ENCODE data around the gene CACNA2D2.

Gene CACNA2D2

DNA sequence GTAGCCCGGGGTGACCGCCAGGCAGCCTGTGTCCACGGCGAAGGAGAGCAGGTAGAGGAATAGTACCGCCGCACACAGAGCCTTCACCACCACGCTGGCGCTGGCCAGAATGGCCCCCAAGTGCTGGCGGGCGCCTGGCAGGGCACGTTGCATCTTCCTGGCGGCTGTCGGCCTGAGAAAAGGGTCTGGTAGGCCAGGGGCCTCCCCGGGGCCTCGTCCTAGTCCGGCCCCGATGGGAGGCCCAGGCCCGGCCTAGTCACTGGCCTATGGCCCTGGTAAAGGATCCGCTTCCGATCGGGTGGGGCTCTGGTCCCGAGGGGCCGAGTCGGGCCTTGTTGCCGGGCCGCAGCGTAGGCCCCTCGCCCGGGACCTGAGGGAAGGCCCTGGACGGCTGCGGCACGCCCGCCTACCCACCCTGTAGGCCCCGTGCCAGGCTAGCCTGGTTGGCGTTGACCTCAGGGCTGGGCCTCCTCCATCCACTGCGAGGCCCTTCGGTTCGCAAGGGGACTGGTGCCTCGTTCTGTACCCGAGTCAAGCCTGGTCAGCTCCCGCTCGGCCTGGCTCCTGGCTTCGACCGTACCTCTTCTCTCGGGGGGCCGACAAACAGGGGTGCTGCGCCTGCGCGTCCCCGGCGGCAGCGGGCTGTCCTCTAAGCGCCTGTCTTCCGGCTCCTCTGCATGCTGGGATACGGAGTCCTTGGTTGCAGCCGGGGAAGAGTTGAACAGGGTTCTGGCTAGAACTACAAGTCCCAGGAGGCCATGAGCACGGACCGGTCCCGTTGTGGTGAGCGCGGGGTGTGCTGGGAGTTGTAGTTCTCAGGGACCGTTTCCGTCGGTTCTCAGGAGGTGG lies 144.3 kb downstream of the CACNA2D2 start, which contains the start of gene TMEM115 (continued):
- TF ChIP-seq GLIS1 (tag by site-specific recombination; IDR thresholded peaks at IDR 0.05): peak; percentile 34; the same call in 1 of the 2 replicates
- TF ChIP-seq ZFP41 (tag by site-specific recombination; IDR thresholded peaks at IDR 0.05; ENCODE audit: borderline replicate concordance): no peak
- TF ChIP-seq ZNF362 (tag by site-specific recombination; IDR thresholded peaks at IDR 0.05): no peak
- TF ChIP-seq ZNF837 (tag by site-specific recombination; IDR thresholded peaks at IDR 0.05): no peak
- no peak for TF ChIP-seq BCL11A (tag by site-specific recombination; IDR thresholded peaks at IDR 0.05; ENCODE audit: low read depth)
- TF ChIP-seq ZNF138 (tag by site-specific recombination; IDR thresholded peaks at IDR 0.05; ENCODE audit: borderline replicate concordance): no peak
- TF ChIP-seq ZNF223 (tag by site-specific recombination; IDR thresholded peaks at IDR 0.05): no peak
- TF ChIP-seq ZSCAN30 (tag by site-specific recombination; IDR thresholded peaks at IDR 0.05): peak; percentile 87
- TF ChIP-seq FEZF1 (tag by site-specific recombination; IDR thresholded peaks at IDR 0.05): no peak
- no peak for TF ChIP-seq ZNF132 (tag by site-specific recombination; IDR thresholded peaks at IDR 0.05; ENCODE audit: borderline replicate concordance)
- TF ChIP-seq ZBTB17 (tag by site-specific recombination; IDR thresholded peaks at IDR 0.05): peak; percentile 86
- TF ChIP-seq ZBTB6 (tag by site-specific recombination; IDR thresholded peaks at IDR 0.05): 0 out of 2 replicates have a peak, but pooled peaks have one; percentile 11
- TF ChIP-seq ZNF660 (tag by site-specific recombination; IDR thresholded peaks at IDR 0.05): no peak
- peak; percentile 32; the same call in 1 of the 2 replicates for TF ChIP-seq ZFHX2 (tag by site-specific recombination; conservative IDR thresholded peaks at IDR 0.05)
- TF ChIP-seq ZNF121 (tag by site-specific recombination; IDR thresholded peaks at IDR 0.05): no peak
- TF ChIP-seq, protein P1, sequence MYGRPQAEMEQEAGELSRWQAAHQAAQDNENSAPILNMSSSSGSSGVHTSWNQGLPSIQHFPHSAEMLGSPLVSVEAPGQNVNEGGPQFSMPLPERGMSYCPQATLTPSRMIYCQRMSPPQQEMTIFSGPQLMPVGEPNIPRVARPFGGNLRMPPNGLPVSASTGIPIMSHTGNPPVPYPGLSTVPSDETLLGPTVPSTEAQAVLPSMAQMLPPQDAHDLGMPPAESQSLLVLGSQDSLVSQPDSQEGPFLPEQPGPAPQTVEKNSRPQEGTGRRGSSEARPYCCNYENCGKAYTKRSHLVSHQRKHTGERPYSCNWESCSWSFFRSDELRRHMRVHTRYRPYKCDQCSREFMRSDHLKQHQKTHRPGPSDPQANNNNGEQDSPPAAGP (tag by site-specific recombination; IDR thresholded peaks at IDR 0.05): peak; percentile 45
- TF ChIP-seq YY2 (tag by site-specific recombination; IDR thresholded peaks at IDR 0.05): peak; percentile 44; the same call in 1 of the 2 replicates
- no peak for TF ChIP-seq ZNF692 (tag by site-specific recombination; IDR thresholded peaks at IDR 0.05)
- no peak for TF ChIP-seq ZNF555 (tag by site-specific recombination; conservative IDR thresholded peaks at IDR 0.05)
- no peak for TF ChIP-seq ZNF513 (tag by site-specific recombination; IDR thresholded peaks at IDR 0.05)
- no peak for TF ChIP-seq GLI2 (tag by site-specific recombination; IDR thresholded peaks at IDR 0.05; ENCODE audit: borderline replicate concordance, low read depth)
- no peak for TF ChIP-seq ZNF292 (tag by site-specific recombination; IDR thresholded peaks at IDR 0.05; ENCODE audit: borderline replicate concordance, low read depth)
- TF ChIP-seq KLF8 (tag by site-specific recombination; IDR thresholded peaks at IDR 0.05): peak; percentile 26; the same call in 1 of the 2 replicates
- peak; percentile 52; the same call in 1 of the 2 replicates for TF ChIP-seq ZNF324 (tag by site-specific recombination; IDR thresholded peaks at IDR 0.05)
- TF ChIP-seq ZNF394 (tag by site-specific recombination; IDR thresholded peaks at IDR 0.05; ENCODE audit: borderline replicate concordance): 0 out of 2 replicates have a peak, but pooled peaks have one; percentile 14
- TF ChIP-seq ZNF514 (tag by site-specific recombination; IDR thresholded peaks at IDR 0.05): no peak
- TF ChIP-seq, protein P2, sequence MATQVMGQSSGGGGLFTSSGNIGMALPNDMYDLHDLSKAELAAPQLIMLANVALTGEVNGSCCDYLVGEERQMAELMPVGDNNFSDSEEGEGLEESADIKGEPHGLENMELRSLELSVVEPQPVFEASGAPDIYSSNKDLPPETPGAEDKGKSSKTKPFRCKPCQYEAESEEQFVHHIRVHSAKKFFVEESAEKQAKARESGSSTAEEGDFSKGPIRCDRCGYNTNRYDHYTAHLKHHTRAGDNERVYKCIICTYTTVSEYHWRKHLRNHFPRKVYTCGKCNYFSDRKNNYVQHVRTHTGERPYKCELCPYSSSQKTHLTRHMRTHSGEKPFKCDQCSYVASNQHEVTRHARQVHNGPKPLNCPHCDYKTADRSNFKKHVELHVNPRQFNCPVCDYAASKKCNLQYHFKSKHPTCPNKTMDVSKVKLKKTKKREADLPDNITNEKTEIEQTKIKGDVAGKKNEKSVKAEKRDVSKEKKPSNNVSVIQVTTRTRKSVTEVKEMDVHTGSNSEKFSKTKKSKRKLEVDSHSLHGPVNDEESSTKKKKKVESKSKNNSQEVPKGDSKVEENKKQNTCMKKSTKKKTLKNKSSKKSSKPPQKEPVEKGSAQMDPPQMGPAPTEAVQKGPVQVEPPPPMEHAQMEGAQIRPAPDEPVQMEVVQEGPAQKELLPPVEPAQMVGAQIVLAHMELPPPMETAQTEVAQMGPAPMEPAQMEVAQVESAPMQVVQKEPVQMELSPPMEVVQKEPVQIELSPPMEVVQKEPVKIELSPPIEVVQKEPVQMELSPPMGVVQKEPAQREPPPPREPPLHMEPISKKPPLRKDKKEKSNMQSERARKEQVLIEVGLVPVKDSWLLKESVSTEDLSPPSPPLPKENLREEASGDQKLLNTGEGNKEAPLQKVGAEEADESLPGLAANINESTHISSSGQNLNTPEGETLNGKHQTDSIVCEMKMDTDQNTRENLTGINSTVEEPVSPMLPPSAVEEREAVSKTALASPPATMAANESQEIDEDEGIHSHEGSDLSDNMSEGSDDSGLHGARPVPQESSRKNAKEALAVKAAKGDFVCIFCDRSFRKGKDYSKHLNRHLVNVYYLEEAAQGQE (tag by site-specific recombination; IDR thresholded peaks at IDR 0.05): peak; percentile 69
- no peak for TF ChIP-seq ZNF248 (tag by site-specific recombination; IDR thresholded peaks at IDR 0.05)

All from HEK293 (cell line).